Measurements from ENCODE around the gene CTU1. TPM values are rescaled to one million over a fixed set of nuclear protein-coding genes. Genes with fewer than 3 reads are reported as not detected.

CTU1 gene
- total and polyA plus RNA-seq, 2 of the 4 experiments (the other 2 are of a cell fraction) = 2.0 to 3.3 TPM

GRCh38 chr19:51129716-51130115 lies 21.5 kb upstream of the CTU1 start:
- no peaks in the 10 kb centered on the region for H3K9me3 ChIP-seq (ENCODE audit: control insufficient read depth, insufficient read depth, low read length)
- CTCF ChIA-PET = no interaction called here
- H3K79me1 ChIP-seq (ENCODE audit: low read depth in 1 of 2, low read length in 2 of 2) = no peaks in the 10 kb centered on the region
- no peak overlapping the region for H3K23ac ChIP-seq (ENCODE audit: low read depth, low read length)
- DNase-seq (no peak), ATAC-seq (ENCODE audit: low read depth) (no peak)
- H2BK20ac ChIP-seq (ENCODE audit: low read depth, low read length) = no peak overlapping the region
- H2BK5ac ChIP-seq (ENCODE audit: low read depth, low read length, poor library complexity, severe bottlenecking) = no peak overlapping the region
- no peak for TF ChIP-seq USF2 (IDR thresholded peaks at IDR 0.05; ENCODE audit: low read depth, low read length)
- TF ChIP-seq CHD1 (IDR thresholded peaks at IDR 0.05; ENCODE audit: low read depth, low read length) = no peak
- TF ChIP-seq MAZ (IDR thresholded peaks at IDR 0.05; ENCODE audit: borderline replicate concordance, low read depth, low read length) = no peak
- no peak for TF ChIP-seq CEBPB (IDR thresholded peaks at IDR 0.05; ENCODE audit: low read depth, low read length)
- TF ChIP-seq NFE2L2 (IDR thresholded peaks at IDR 0.05; ENCODE audit: low read depth, low read length) = no peak
- TF ChIP-seq CTCF (conservative IDR thresholded peaks at IDR 0.05; ENCODE audit: low read depth, low read length) = no peak
- no peak for TF ChIP-seq ELK1 (IDR thresholded peaks at IDR 0.05; ENCODE audit: borderline replicate concordance, low read depth, low read length)
- TF ChIP-seq RAD21 (IDR thresholded peaks at IDR 0.05; ENCODE audit: low read length) = no peak
- no peak for TF ChIP-seq FOS (IDR thresholded peaks at IDR 0.05; ENCODE audit: low read depth, low read length)
- TF ChIP-seq POLR2A (IDR thresholded peaks at IDR 0.05; ENCODE audit: low read depth, low read length) = no peak
- no peak for TF ChIP-seq RFX5 (IDR thresholded peaks at IDR 0.05; ENCODE audit: low read depth, low read length)
- no peak for TF ChIP-seq RCOR1 (IDR thresholded peaks at IDR 0.05; ENCODE audit: insufficient replicate concordance, low read length)
- TF ChIP-seq MAFK (IDR thresholded peaks at IDR 0.05; ENCODE audit: low read depth, low read length) = no peak
- TF ChIP-seq BHLHE40 (IDR thresholded peaks at IDR 0.05; ENCODE audit: low read depth, low read length) = no peak
- no peak for TF ChIP-seq MXI1 (IDR thresholded peaks at IDR 0.05; ENCODE audit: borderline replicate concordance, low read depth, low read length)
- TF ChIP-seq SMC3 (IDR thresholded peaks at IDR 0.05; ENCODE audit: low read depth, low read length) = no peak
- H4K8ac ChIP-seq (ENCODE audit: low read depth in 2 of 2, low read length in 2 of 2) = no peak overlapping the region
- no peak overlapping the region for H3K9ac ChIP-seq (ENCODE audit: low read depth, low read length)
- no peak overlapping the region for H2BK15ac ChIP-seq (ENCODE audit: low read depth, low read length)
- H3K36me3 ChIP-seq (ENCODE audit: control insufficient read depth, insufficient read depth, low read length) = no peaks in the 10 kb centered on the region
- no peak overlapping the region for H2AK5ac ChIP-seq (ENCODE audit: low read depth, low read length)
- BruUV-seq (replicated peaks) = no TSS peak
- H3K9me1 ChIP-seq (ENCODE audit: insufficient read depth, low read length) = peaks cover 4% of the 10 kb centered on the region; the same call in 1 of the 2 replicates
- H2AFZ ChIP-seq (replicated peaks; ENCODE audit: low read length, poor library complexity) = no peak overlapping the region
- in situ Hi-C loops (cut with MboI; ENCODE audit: low sequenced_read_pairs) = no loop called here
- POLR2A ChIA-PET (ENCODE audit: unreplicated experiment) = no interaction called here
- H3K4me1 ChIP-seq (ENCODE audit: control insufficient read depth, insufficient read depth, low read length) = 0 out of 2 replicates have a peak, but pooled peaks cover 2% of the 10 kb centered on the region
- no peaks in the 10 kb centered on the region; the same call in 1 of the 2 replicates for H3K27me3 ChIP-seq (ENCODE audit: control insufficient read depth, insufficient read depth, low read length)
- no peak overlapping the region for H4K5ac ChIP-seq (ENCODE audit: low read depth, low read length)
- 80% methylated on average over 3 of the region's 8 CpGs; no CpG with 5 or more reads in 1 of the 2 experiments for WGBS, 2 experiments (ENCODE audit: extremely low coverage in 2 of 2, insufficient read length in 1 of 2)
- dilution Hi-C loops (cut with HindIII; ENCODE audit: low sequenced_read_pairs, unreplicated experiment) = no loop called here
- no peak overlapping the region for H2AK9ac ChIP-seq (replicated peaks; ENCODE audit: low read depth, low read length, poor library complexity)
- H4K91ac ChIP-seq (ENCODE audit: insufficient read depth, low read depth, low read length) = no peak overlapping the region
- H4K20me1 ChIP-seq (ENCODE audit: insufficient read depth, low read length) = no peaks in the 10 kb centered on the region
- H2BK120ac ChIP-seq (ENCODE audit: low read depth, low read length) = no peak overlapping the region
- no peak overlapping the region for H3K56ac ChIP-seq (ENCODE audit: extremely low read depth, insufficient read depth, low read length)
- H3K14ac ChIP-seq (replicated peaks; ENCODE audit: low read depth, low read length) = no peak overlapping the region
- H3K18ac ChIP-seq (ENCODE audit: low read depth, low read length) = no peak overlapping the region
- no peak overlapping the region for H3K4ac ChIP-seq (ENCODE audit: low read depth, low read length)
- no peak overlapping the region for H3K27ac ChIP-seq (ENCODE audit: insufficient read depth, low read length)
- no peak overlapping the region for H3K4me2 ChIP-seq (ENCODE audit: low read depth, low read length)
- H3K4me3 ChIP-seq (ENCODE audit: insufficient read depth, low read depth, low read length) = no peak overlapping the region
- intact Hi-C loops (cut with micrococcal nuclease) = no loop called here

Data from IMR-90 (cell line).